Neuronal stem cell (in vitro differentiated cells): Measurements from ENCODE around the gene PSMC4.

ENCODE experiments used
- DNase-seq: peaks from one replicate; pipeline ENCODE4 v3.0.0-alpha.2; 2013; ENCODE audit warnings: low spot score
- H2AFZ ChIP-seq: one replicate; pipeline ENCODE4 v1.6.1; 2013; ENCODE audit warnings: mild to moderate bottlenecking, low read length, inconsistent platforms
- H2AK5ac ChIP-seq: 2 replicates; pipeline ENCODE4 v1.6.1; 2013; ENCODE audit warnings: low read depth, mild to moderate bottlenecking, inconsistent platforms, low read length, moderate library complexity, mixed read lengths
- H2BK120ac ChIP-seq: 2 replicates; pipeline ENCODE4 v1.6.1; 2013; ENCODE audit warnings: low read depth, mild to moderate bottlenecking, inconsistent platforms, low read length, moderate library complexity, mixed read lengths
- H2BK12ac ChIP-seq: one replicate; pipeline ENCODE4 v1.6.1; 2013; ENCODE audit warnings: low read length, inconsistent platforms
- H2BK15ac ChIP-seq: 2 replicates; pipeline ENCODE4 v1.6.1; 2013; ENCODE audit warnings: mild to moderate bottlenecking, low read length, inconsistent platforms, mixed read lengths
- H2BK5ac ChIP-seq: one replicate; pipeline ENCODE4 v1.6.1; 2013; ENCODE audit warnings: inconsistent platforms, mild to moderate bottlenecking, low read length, moderate library complexity
- H3K14ac ChIP-seq: one replicate; pipeline ENCODE4 v1.6.1; 2013; ENCODE audit warnings: low read length, inconsistent platforms
- H3K18ac ChIP-seq: 2 replicates; pipeline ENCODE4 v1.6.1; 2013; ENCODE audit warnings: low read length, inconsistent platforms
- H3K23ac ChIP-seq: 2 replicates; pipeline ENCODE4 v1.6.1; 2013; ENCODE audit warnings: low read depth, mild to moderate bottlenecking, mixed read lengths, low read length, inconsistent platforms; ENCODE audit not compliant: poor library complexity
- H3K27ac ChIP-seq: replicated peaks from 3 replicates; pipeline ENCODE4 v1.5.1; 2013; ENCODE audit warnings: low read length, inconsistent platforms
- H3K27me3 ChIP-seq, 3 experiments: 2 replicates each; pipeline ENCODE4 v1.6.1; 2013; ENCODE audit warnings: low read length in 3 of 3, mild to moderate bottlenecking in 2 of 3, inconsistent platforms in 1 of 3, low read depth in 1 of 3, mixed read lengths in 1 of 3, moderate library complexity in 1 of 3; ENCODE audit not compliant: control insufficient read depth in 3 of 3, insufficient read depth in 3 of 3
- H3K36me3 ChIP-seq, 2 donors: replicated peaks in 1 of 2; 2 replicates each; pipeline ENCODE4 v1.6.1; 2013; ENCODE audit warnings: low read length in 2 of 2; ENCODE audit not compliant: control insufficient read depth in 2 of 2, insufficient read depth in 2 of 2
- H3K4ac ChIP-seq: 2 replicates; pipeline ENCODE4 v1.6.1; 2013; ENCODE audit warnings: inconsistent platforms, mild to moderate bottlenecking, low read length, moderate library complexity
- H3K4me1 ChIP-seq, 2 donors: 1 replicate in 1 of 2; 2 replicates in 1 of 2; pipeline ENCODE4 v1.6.1; 2013; ENCODE audit warnings: low read length in 2 of 2, low read depth in 1 of 2; ENCODE audit not compliant: control insufficient read depth in 2 of 2, insufficient read depth in 1 of 2
- H3K4me2 ChIP-seq: one replicate; pipeline ENCODE4 v1.6.1; 2013; ENCODE audit warnings: mild to moderate bottlenecking, low read length, inconsistent platforms; ENCODE audit not compliant: insufficient read depth, poor library complexity, severe bottlenecking
- H3K4me3 ChIP-seq, 2 donors: 2 replicates each; pipeline ENCODE4 v1.5.1; 2013; ENCODE audit warnings: low read length in 2 of 2, mild to moderate bottlenecking in 2 of 2, inconsistent platforms in 1 of 2, moderate library complexity in 1 of 2
- H3K79me1 ChIP-seq: one replicate; pipeline ENCODE4 v1.6.1; 2013; ENCODE audit warnings: low read depth, mild to moderate bottlenecking, inconsistent platforms, low read length, moderate library complexity
- H3K9ac ChIP-seq: one replicate; pipeline ENCODE4 v1.6.1; 2013; ENCODE audit warnings: mild to moderate bottlenecking, low read depth, low read length, inconsistent platforms; ENCODE audit not compliant: poor library complexity
- H3K9me3 ChIP-seq, 2 donors: replicated peaks in 1 of 2; 2 replicates each; pipeline versions ENCODE3 to v1.6.1; 2013; ENCODE audit warnings: low read length in 2 of 2, mild to moderate bottlenecking in 2 of 2, inconsistent platforms in 1 of 2, low read depth in 1 of 2, mixed read lengths in 1 of 2, moderate library complexity in 1 of 2; ENCODE audit not compliant: control insufficient read depth in 2 of 2, insufficient read depth in 1 of 2
- H4K8ac ChIP-seq: one replicate; pipeline ENCODE4 v1.6.1; 2013; ENCODE audit warnings: low read depth, mild to moderate bottlenecking, inconsistent platforms, low read length, moderate library complexity
- H4K91ac ChIP-seq: one replicate; pipeline ENCODE4 v1.6.1; 2013; ENCODE audit warnings: low read length, low read depth, mild to moderate bottlenecking, inconsistent platforms; ENCODE audit not compliant: poor library complexity
- WGBS, 2 donors: extraction: QIAGEN DNeasy Blood & Tissue Kit; methylation state at CpG; one replicate each; pipeline ENCODE4 v1.1.7; 2013; ENCODE audit warnings: missing lambda C conversion rate in 2 of 2, mixed read lengths in 1 of 2; ENCODE audit not compliant: insufficient read length in 2 of 2, insufficient replicate concordance in 1 of 2; ENCODE audit errors: extremely low coverage in 2 of 2; 5-methylcytosine and 5-hydroxymethylcytosine counted together

The PSMC4 gene

GRCh38 chr19:39994361-39994760 is 23.4 kb downstream of the PSMC4 start:
- Histone ChIP-seq H2BK15ac (no peak overlapping the region), H3K4me3 (no peak overlapping the region), H3K9me3 (peaks cover 6 to 29% of the 10 kb centered on the region in 2 donors), H2BK12ac (no peak overlapping the region), H3K4me2 (no peak overlapping the region), H3K14ac (no peak overlapping the region), H4K91ac (no peak overlapping the region), H3K27me3 (no peaks in the 10 kb centered on the region), H3K9ac (no peak overlapping the region), H3K27ac (no peak overlapping the region), H2BK120ac (no peak overlapping the region), H2AK5ac (no peak overlapping the region), H2AFZ (no peak overlapping the region), H3K4ac (no peak overlapping the region), H3K79me1 (no peaks in the 10 kb centered on the region), H3K18ac (no peak overlapping the region), H3K4me1 (peaks cover 3 to 5% of the 10 kb centered on the region in 2 donors), H2BK5ac (no peak overlapping the region), H3K36me3 (peaks cover 0 to 5% of the 10 kb centered on the region in 2 donors), H3K23ac (no peak overlapping the region), H4K8ac (no peak overlapping the region)
- no peak for DNase-seq

- Histone ChIP-seq H3K79me1 (no peaks in the 10 kb centered on the region), H3K27me3 (no peaks in the 10 kb centered on the region), H2AK5ac (no peak overlapping the region), H3K23ac (no peak overlapping the region), H3K9ac (no peak overlapping the region), H3K14ac (no peak overlapping the region), H4K8ac (no peak overlapping the region), H2BK12ac (no peak overlapping the region), H4K91ac (no peak overlapping the region), H3K9me3 (peaks cover 6 to 29% of the 10 kb centered on the region in 2 donors), H3K4me2 (no peak overlapping the region), H2BK15ac (no peak overlapping the region), H2AFZ (no peak overlapping the region), H3K27ac (no peak overlapping the region), H3K4me3 (peak overlapping the region in 1 of 2 donors; percentile 91), H3K4me1 (peaks cover 3 to 5% of the 10 kb centered on the region in 2 donors), H2BK5ac (no peak overlapping the region), H3K4ac (no peak overlapping the region), H3K36me3 (peaks cover 0 to 9% of the 10 kb centered on the region in 2 donors), H3K18ac (no peak overlapping the region), H2BK120ac (no peak overlapping the region)
- WGBS, 2 donors, result no CpG with 5 or more reads among the region's 1 CpG
- no peak for DNase-seq
Measured at GRCh38 chr19:39995794-39996193, 24.8 kb downstream of the PSMC4 start.

GRCh38 chr19:39996218-39996810 is 25.3 kb downstream of the PSMC4 start:
- Histone ChIP-seq H2AFZ (peak overlapping the region; percentile 95), H3K18ac (peak overlapping the region; percentile 89), H2BK12ac (no peak overlapping the region), H2BK120ac (no peak overlapping the region), H4K8ac (no peak overlapping the region), H3K23ac (peak overlapping the region; percentile 66), H3K27ac (no peak overlapping the region), H3K79me1 (no peaks in the 10 kb centered on the region), H3K9me3 (peaks cover 6 to 29% of the 10 kb centered on the region in 2 donors), H3K27me3 (no peaks in the 10 kb centered on the region), H2BK5ac (no peak overlapping the region), H2BK15ac (no peak overlapping the region), H4K91ac (no peak overlapping the region), H3K4me2 (peak overlapping the region; percentile 90), H3K9ac (peak overlapping the region; percentile 89), H2AK5ac (no peak overlapping the region), H3K4me1 (peaks cover 3 to 5% of the 10 kb centered on the region in 2 donors), H3K4me3 (peak overlapping the region; percentile 91 to 95), H3K4ac (no peak overlapping the region), H3K36me3 (peaks cover 0 to 9% of the 10 kb centered on the region in 2 donors), H3K14ac (no peak overlapping the region)
- WGBS, 2 donors, result no CpG with 5 or more reads among the region's 19 CpGs
- no peak for DNase-seq

- Histone ChIP-seq H3K4me1 (peaks cover 2 to 5% of the 10 kb centered on the region in 2 donors), H3K9ac (peak within 1 kb of the TSS; percentile 97)
Measured at GRCh38 chr19:39996811-39997637, 26.1 kb downstream of the PSMC4 start, which contains the start of gene ZNF546. TSS of gene ZNF546 (plus strand) at chr19:39997060. CDS start at chr19:39998327, 1,267 bp downstream.

More at GRCh38 chr19:39996811-39997637, 26.1 kb downstream of the PSMC4 start, which contains the start of gene ZNF546:
- Histone ChIP-seq H3K27me3 (no peaks in the 10 kb centered on the region), H2BK5ac (peak within 1 kb of the TSS; percentile 79), H2BK15ac (peak within 1 kb of the TSS; percentile 27), H3K9me3 (peaks cover 2 to 28% of the 10 kb centered on the region in 2 donors), H2BK120ac (no peak within 1 kb of the TSS), H2AK5ac (peak within 1 kb of the TSS; percentile 82), H2AFZ (peak within 1 kb of the TSS; percentile 95), H3K79me1 (no peaks in the 10 kb centered on the region), H3K14ac (peak within 1 kb of the TSS; percentile 14), H4K8ac (peak within 1 kb of the TSS; percentile 96), H3K36me3 (peaks cover 0 to 9% of the 10 kb centered on the region in 2 donors), H4K91ac (no peak within 1 kb of the TSS), H3K4me3 (peak within 1 kb of the TSS; percentile 91 to 95), H3K18ac (peak within 1 kb of the TSS; percentile 95), H3K4ac (peak within 1 kb of the TSS; percentile 18), H3K23ac (peak within 1 kb of the TSS; percentile 66), H3K27ac (no peak within 1 kb of the TSS), H3K4me2 (peak within 1 kb of the TSS; percentile 90), H2BK12ac (no peak within 1 kb of the TSS)
- DNase-seq, result peak; percentile 81
- no CpG with 5 or more reads among the region's 53 CpGs for WGBS, 2 donors
